Mucosa of descending colon (tissue), 3 donors: ENCODE measurements around the gene STRIT1. TPM values are rescaled to one million over a fixed set of nuclear protein-coding genes. Genes with fewer than 3 reads are reported as not detected.

ENCODE experiments used
- ATAC-seq: fragments of 200-7000 bp; cut with Tn5 transposase; one replicate; pipeline ENCODE4 v1.9.1; 2020; ENCODE audit warnings: mild to moderate bottlenecking, moderate library complexity
- DNase-seq, 3 donors: peaks; one replicate each; pipeline ENCODE4 v3.0.0-alpha.2; 2020
- H3K36me3 ChIP-seq: fragments of 200-600 bp; one replicate; pipeline ENCODE4 v1.8.0; 2021; ENCODE audit warnings: low read depth, mild to moderate bottlenecking
- H3K4me1 ChIP-seq: fragments of 200-600 bp; one replicate; pipeline ENCODE4 v1.8.0; 2021; ENCODE audit warnings: low read depth, mild to moderate bottlenecking
- H3K4me3 ChIP-seq: fragments of 200-600 bp; one replicate; pipeline ENCODE4 v1.8.0; 2021; ENCODE audit warnings: mild to moderate bottlenecking
- H3K9me3 ChIP-seq: fragments of 200-600 bp; one replicate; pipeline ENCODE4 v1.8.0; 2021; ENCODE audit warnings: mild to moderate bottlenecking
- CTCF ChIP-seq: fragments of 200-600 bp; IDR thresholded peaks from one replicate; pipeline ENCODE4 v1.8.0; 2022; ENCODE audit warnings: antibody characterized with exemption, mild to moderate bottlenecking
- intact Hi-C, 2 donors: fragments of 100-400 bp; cut with DNase I in 1 of 2; cut with micrococcal nuclease in 1 of 2; formaldehyde crosslinking; loops; one replicate each; pipeline versions ENCODE4 v1.11.0 to v1.11.1; 2022; cut with DNase I, micrococcal nuclease
- total RNA-seq, 3 donors: library from RNA; stranded (reverse); fragmentation: NEBNext Ultra II Directional in 2 of 3; extraction: Animal tissue kit (Norgen Biotek cat#: 25700) in 2 of 3; gene quantifications; one replicate each; pipeline versions ENCODE4 v1.2.1 to v1.2.4, GENCODE V29; 2021 to 2023
- donor health status: DM: no; HTN: no; CAD: no; lungs with moderate emphysema.
- donor health status: DM: no; HTN: no; CAD: no.
- donor health status: DM: no; HTN: yes; CAD: no.

Gene STRIT1
- total RNA-seq, 3 donors from 2014 or later, result not detected

DNA sequence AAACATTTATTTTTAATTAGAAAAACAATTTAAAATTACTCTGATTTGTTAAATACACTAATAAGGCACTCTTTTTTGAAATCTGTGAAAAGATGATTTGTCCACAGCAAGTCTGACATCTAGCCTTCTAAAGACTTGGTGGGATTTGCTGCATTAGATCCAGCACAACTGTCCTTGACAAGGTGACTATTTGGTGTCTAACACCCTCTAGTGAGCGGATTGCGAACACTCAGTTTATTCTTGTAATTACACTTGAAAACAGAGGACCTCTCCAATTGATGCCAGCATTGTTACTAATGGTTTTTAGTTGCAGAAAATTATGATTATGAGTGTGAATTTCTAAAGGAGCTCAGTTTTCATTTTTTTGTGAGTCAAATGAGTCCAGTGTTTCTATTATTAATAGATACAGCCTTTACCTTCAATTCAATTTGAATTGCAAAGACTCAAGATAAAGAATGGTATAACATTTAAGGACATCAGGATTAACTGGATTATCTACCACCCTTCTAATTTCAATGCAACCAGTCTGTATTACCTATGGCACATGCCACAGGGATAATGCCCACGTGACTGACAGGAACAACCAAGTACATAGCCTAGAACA lies 29.7 kb upstream of the STRIT1 start:
- Histone ChIP-seq H3K9me3 (no peaks in the 10 kb centered on the region), H3K4me1 (no peaks in the 10 kb centered on the region), H3K4me3 (no peak overlapping the region), H3K36me3 (no peaks in the 10 kb centered on the region)
- DNase-seq (peak in 1 of 3 donors; percentile 62), ATAC-seq (peak; percentile 56)
- TF ChIP-seq CTCF, result peak; percentile 21
- intact Hi-C loops, result loop anchor here (5.0 to 10.0 kb wide), 2 partner anchors 566 to 568 kb away; no protein-coding TSS in a partner anchor

GRCh38 chr3:155321418-155321817 lies 27.9 kb upstream of the STRIT1 start:
- H3K4me1 ChIP-seq, result no peaks in the 10 kb centered on the region
- ATAC-seq, result no peak
- TF ChIP-seq CTCF, result no peak
- intact Hi-C loops, result loop anchor here (5.0 to 10.0 kb wide), 2 partner anchors 564 to 567 kb away; no protein-coding TSS in a partner anchor
- no peak for DNase-seq
- H3K4me3 ChIP-seq, result no peak overlapping the region
- H3K9me3 ChIP-seq, result no peaks in the 10 kb centered on the region
- no peaks in the 10 kb centered on the region for H3K36me3 ChIP-seq

DNA sequence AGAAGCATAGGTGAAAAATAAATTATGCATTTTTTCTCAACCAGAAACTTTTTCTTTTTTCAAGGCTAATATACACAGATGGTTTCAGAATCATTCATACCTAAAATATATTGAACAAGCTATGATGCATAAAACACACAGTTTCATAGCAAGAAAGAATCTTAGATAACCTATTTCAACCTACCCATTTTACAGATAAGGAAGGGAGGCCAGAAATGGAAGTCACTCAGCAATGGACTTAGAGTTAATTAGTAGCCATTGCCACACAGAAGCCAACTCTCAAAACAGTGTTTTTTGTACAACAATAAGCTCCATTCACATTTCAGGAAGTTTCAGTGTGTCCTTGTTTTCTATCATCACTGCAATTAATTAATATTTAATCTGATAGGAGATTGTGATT lies 27.5 kb upstream of the STRIT1 start:
- Histone ChIP-seq H3K4me1 (no peaks in the 10 kb centered on the region), H3K4me3 (no peak overlapping the region), H3K9me3 (no peaks in the 10 kb centered on the region), H3K36me3 (no peaks in the 10 kb centered on the region)
- intact Hi-C loops, result loop anchor here (5.0 to 10.0 kb wide), 2 partner anchors 564 to 566 kb away; no protein-coding TSS in a partner anchor
- DNase-seq, result no peak
- no peak for TF ChIP-seq CTCF
- ATAC-seq, result no peak

DNA sequence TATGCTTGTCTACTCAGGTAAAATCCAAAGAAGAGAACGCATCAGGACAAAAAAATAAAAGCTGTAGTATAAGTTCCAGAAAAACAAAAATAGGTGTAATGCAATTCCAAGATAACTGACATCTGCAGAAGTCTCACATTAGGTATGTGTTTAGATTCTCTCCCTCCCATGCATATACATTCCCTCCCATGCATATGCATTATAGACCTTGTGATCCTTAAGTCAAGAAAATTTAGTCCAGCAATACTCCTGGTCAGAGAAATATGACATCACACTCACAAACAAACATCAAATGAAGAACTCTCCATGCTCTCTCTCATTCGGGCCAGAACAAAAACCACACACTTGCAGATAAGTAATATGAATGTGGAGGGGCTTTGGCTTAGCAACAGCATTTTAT lies 25.3 kb upstream of the STRIT1 start:
- no peaks in the 10 kb centered on the region for H3K9me3 ChIP-seq
- ATAC-seq (no peak), DNase-seq (no peak)
- intact Hi-C loops, result no loop called here
- TF ChIP-seq CTCF, result no peak
- H3K4me1 ChIP-seq, result no peaks in the 10 kb centered on the region
- no peaks in the 10 kb centered on the region for H3K36me3 ChIP-seq
- no peak overlapping the region for H3K4me3 ChIP-seq

DNA sequence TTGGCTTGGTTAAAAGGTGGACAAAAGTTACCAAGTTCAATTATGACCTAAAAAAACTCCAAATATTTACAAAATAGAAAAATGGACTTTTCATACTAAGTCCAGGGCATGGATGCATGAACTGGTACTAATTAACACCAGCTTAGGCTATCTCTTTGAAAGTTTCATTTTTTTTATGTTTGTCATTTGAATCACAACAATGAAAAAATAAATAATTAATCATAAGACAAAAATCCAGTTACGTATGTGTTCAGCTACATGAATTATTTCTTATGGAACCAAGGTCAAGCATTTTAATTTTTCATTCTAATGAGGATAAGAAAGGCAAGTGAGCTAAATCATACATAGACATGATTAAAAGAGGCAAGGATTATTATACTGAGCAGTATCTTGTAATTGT lies 23.7 kb upstream of the STRIT1 start:
- intact Hi-C loops, result no loop called here
- no peak for DNase-seq
- ATAC-seq, result no peak
- H3K4me3 ChIP-seq, result no peak overlapping the region
- no peaks in the 10 kb centered on the region for H3K36me3 ChIP-seq
- TF ChIP-seq CTCF, result no peak
- no peaks in the 10 kb centered on the region for H3K4me1 ChIP-seq
- no peaks in the 10 kb centered on the region for H3K9me3 ChIP-seq
